ENCODE results near the gene ZDHHC14.
"Not testable (repeated sequence)": the region's sequence is repeated elsewhere in the genome, so short reads cannot be mapped to it uniquely, and the experiment has no call there.

The ZDHHC14 gene

DNA sequence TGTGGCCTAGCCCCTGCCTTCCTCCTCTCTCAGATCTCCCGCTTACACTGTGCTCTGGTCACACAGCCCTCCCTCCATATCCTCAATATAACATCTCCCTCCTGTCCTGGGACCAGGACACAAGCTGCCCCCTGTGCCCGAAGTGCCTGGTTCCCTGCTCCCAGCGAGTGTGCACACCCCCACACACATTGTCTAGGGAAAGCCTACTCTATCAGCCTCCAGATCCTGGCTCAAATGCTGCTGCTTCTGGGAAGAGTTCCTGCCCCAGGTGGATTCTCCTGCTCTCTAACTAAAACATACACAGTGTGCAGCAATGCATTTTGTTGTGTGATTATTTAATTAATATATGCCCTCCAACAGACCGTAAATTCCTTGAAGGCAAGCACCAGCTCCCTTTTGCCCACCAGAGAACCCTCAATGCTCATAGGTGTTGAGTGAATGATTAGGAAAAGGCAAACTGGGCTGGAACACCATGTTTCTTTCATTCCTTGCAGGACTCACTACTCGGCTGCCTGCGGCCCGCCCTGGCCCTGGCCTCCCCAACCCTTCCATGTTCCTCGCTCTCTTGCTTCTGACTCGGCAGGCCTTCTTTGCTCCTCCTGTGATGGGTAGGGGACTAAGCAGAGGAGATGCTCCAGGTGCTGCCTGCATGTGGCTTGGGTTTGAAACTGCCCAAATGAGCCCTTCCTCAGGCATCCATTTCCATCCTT, 194.6 kb downstream of the ZDHHC14 start:
- Histone ChIP-seq H3K9me2 (replicated peaks; ENCODE audit: insufficient read depth, low read length) (no peaks in the 10 kb centered on the region), H3K27ac (ENCODE audit: low read depth, low read length) (no peak overlapping the region), H3F3A (ENCODE audit: insufficient read depth) (no peaks in the 10 kb centered on the region), H3K36me3 (ENCODE audit: low read length) (no peaks in the 10 kb centered on the region), H3K9ac (ENCODE audit: low read length) (no peak overlapping the region), H2AFZ (ENCODE audit: low read depth, low read length, severe bottlenecking) (no peak overlapping the region), H4K20me1 (ENCODE audit: low read depth, low read length) (no peaks in the 10 kb centered on the region), H3K79me2 (ENCODE audit: insufficient read depth, low read length) (no peaks in the 10 kb centered on the region), H3K27me3 (ENCODE audit: low read length) (no peaks in the 10 kb centered on the region), H3K9me3 (ENCODE audit: insufficient read depth, low read length) (no peaks in the 10 kb centered on the region), H3K4me2 (ENCODE audit: low read depth, low read length, poor library complexity, severe bottlenecking) (no peak overlapping the region), H3K4me3 (ENCODE audit: insufficient read depth, low read length, poor library complexity, severe bottlenecking) (no peak overlapping the region)
- TF ChIP-seq EZH2phosphoT487 (conservative IDR thresholded peaks at IDR 0.05; ENCODE audit: low read length): no peak
- TF ChIP-seq, protein P1, sequence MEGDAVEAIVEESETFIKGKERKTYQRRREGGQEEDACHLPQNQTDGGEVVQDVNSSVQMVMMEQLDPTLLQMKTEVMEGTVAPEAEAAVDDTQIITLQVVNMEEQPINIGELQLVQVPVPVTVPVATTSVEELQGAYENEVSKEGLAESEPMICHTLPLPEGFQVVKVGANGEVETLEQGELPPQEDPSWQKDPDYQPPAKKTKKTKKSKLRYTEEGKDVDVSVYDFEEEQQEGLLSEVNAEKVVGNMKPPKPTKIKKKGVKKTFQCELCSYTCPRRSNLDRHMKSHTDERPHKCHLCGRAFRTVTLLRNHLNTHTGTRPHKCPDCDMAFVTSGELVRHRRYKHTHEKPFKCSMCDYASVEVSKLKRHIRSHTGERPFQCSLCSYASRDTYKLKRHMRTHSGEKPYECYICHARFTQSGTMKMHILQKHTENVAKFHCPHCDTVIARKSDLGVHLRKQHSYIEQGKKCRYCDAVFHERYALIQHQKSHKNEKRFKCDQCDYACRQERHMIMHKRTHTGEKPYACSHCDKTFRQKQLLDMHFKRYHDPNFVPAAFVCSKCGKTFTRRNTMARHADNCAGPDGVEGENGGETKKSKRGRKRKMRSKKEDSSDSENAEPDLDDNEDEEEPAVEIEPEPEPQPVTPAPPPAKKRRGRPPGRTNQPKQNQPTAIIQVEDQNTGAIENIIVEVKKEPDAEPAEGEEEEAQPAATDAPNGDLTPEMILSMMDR (IDR thresholded peaks at IDR 0.05; ENCODE audit: insufficient read depth, low read length, poor library complexity, severe bottlenecking): no peak

DNA sequence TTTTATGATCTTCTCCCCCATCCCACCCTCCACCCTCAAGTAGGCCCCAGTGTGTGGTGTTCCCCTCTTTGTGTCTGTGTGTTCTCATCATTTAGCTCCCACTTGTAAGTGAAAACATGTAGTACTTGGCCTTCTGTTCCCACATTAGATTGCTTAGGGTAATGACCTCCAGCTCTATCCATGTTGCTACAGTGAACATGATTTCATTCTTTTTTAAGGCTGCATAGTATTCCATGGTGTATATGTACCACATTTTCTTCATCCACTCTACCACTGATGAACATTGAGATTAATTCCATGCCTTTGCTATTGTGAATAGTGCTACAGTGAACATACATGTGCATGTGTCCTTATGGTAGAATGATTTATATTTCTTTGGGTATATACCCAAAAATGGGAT, 196.0 kb downstream of the ZDHHC14 start:
- H3K9me2 ChIP-seq (replicated peaks; ENCODE audit: insufficient read depth, low read length): not testable (repeated sequence)

GRCh38 chr6:157578527-157578926, 197.5 kb downstream of the ZDHHC14 start:
- H3K4me3 ChIP-seq (ENCODE audit: insufficient read depth, low read length, poor library complexity, severe bottlenecking); H3K27me3 ChIP-seq (ENCODE audit: low read length); H3K27ac ChIP-seq (ENCODE audit: low read depth, low read length); H3K36me3 ChIP-seq (ENCODE audit: low read length); H3F3A ChIP-seq (ENCODE audit: insufficient read depth); H3K79me2 ChIP-seq (ENCODE audit: insufficient read depth, low read length); H3K9ac ChIP-seq (ENCODE audit: low read length); H2AFZ ChIP-seq (ENCODE audit: low read depth, low read length, severe bottlenecking); H4K20me1 ChIP-seq (ENCODE audit: low read depth, low read length); H3K9me2 ChIP-seq (replicated peaks; ENCODE audit: insufficient read depth, low read length); H3K9me3 ChIP-seq (ENCODE audit: insufficient read depth, low read length); H3K4me2 ChIP-seq (ENCODE audit: low read depth, low read length, poor library complexity, severe bottlenecking): not testable (repeated sequence)

More for the DNA sequence above, 196.0 kb downstream of the ZDHHC14 start:
- not testable (repeated sequence) for H3K4me3 ChIP-seq (ENCODE audit: insufficient read depth, low read length, poor library complexity, severe bottlenecking); H3F3A ChIP-seq (ENCODE audit: insufficient read depth); H3K27me3 ChIP-seq (ENCODE audit: low read length); H3K36me3 ChIP-seq (ENCODE audit: low read length); H3K9ac ChIP-seq (ENCODE audit: low read length); H3K79me2 ChIP-seq (ENCODE audit: insufficient read depth, low read length); H2AFZ ChIP-seq (ENCODE audit: low read depth, low read length, severe bottlenecking); H3K4me2 ChIP-seq (ENCODE audit: low read depth, low read length, poor library complexity, severe bottlenecking); H4K20me1 ChIP-seq (ENCODE audit: low read depth, low read length); H3K27ac ChIP-seq (ENCODE audit: low read depth, low read length); H3K9me3 ChIP-seq (ENCODE audit: insufficient read depth, low read length)

GRCh38 chr6:157579467-157580031, 198.6 kb downstream of the ZDHHC14 start:
- no peaks in the 10 kb centered on the region for H3K27me3 ChIP-seq (ENCODE audit: low read length)

More at GRCh38 chr6:157579467-157580031, 198.6 kb downstream of the ZDHHC14 start:
- Histone ChIP-seq H3K36me3 (ENCODE audit: low read length) (no peaks in the 10 kb centered on the region), H3K4me3 (ENCODE audit: insufficient read depth, low read length, poor library complexity, severe bottlenecking) (no peak overlapping the region), H3K79me2 (ENCODE audit: insufficient read depth, low read length) (no peaks in the 10 kb centered on the region), H3K4me2 (ENCODE audit: low read depth, low read length, poor library complexity, severe bottlenecking) (no peak overlapping the region), H2AFZ (ENCODE audit: low read depth, low read length, severe bottlenecking) (no peak overlapping the region), H3K9me3 (ENCODE audit: insufficient read depth, low read length) (no peaks in the 10 kb centered on the region), H3K9ac (ENCODE audit: low read length) (no peak overlapping the region), H3K27ac (ENCODE audit: low read depth, low read length) (no peak overlapping the region), H3K9me2 (replicated peaks; ENCODE audit: insufficient read depth, low read length) (no peaks in the 10 kb centered on the region), H4K20me1 (ENCODE audit: low read depth, low read length) (no peaks in the 10 kb centered on the region), H3F3A (ENCODE audit: insufficient read depth) (no peaks in the 10 kb centered on the region)
- TF ChIP-seq, protein P1 (IDR thresholded peaks at IDR 0.05; ENCODE audit: insufficient read depth, low read length, poor library complexity, severe bottlenecking): no peak
- no peak for TF ChIP-seq EZH2phosphoT487 (conservative IDR thresholded peaks at IDR 0.05; ENCODE audit: low read length)
